ENCODE measurements around the gene ENHO. TPM values are rescaled to one million over a fixed set of nuclear protein-coding genes. Genes with fewer than 3 reads are reported as not detected.

ENHO gene
- total RNA-seq, 1 donor from 2014 or later, result 0.40 TPM

DNA sequence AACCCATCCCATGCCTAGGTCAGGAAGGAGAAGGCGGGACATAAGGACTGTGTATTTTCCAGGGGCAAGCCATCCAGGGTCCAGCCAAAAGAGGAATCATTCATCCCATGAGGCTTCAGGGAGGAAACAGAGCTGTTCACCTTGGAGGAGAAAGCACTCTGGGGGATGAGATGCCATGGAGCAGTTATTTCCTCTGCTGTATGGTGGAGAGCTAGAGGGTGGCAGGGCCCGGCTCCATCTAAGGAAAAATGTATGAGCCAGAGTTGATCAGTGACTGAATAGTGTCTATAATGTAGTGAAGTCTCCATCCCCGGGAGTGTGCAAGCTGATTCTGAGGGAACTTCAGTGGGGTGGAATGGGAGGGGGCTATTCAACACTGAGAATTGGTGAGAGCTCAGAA lies 8.0 kb downstream of the ENHO start:
- ATAC-seq (no peak), DNase-seq (no peak)
- intact Hi-C loops (cut with micrococcal nuclease), result no loop called here

- intact Hi-C loops (cut with micrococcal nuclease), result no loop called here
- DNase-seq, result no peak
- no peak for ATAC-seq
These were observed 8.4 kb downstream of the ENHO start for GRCh38 chr9:34514401-34514800.

DNA sequence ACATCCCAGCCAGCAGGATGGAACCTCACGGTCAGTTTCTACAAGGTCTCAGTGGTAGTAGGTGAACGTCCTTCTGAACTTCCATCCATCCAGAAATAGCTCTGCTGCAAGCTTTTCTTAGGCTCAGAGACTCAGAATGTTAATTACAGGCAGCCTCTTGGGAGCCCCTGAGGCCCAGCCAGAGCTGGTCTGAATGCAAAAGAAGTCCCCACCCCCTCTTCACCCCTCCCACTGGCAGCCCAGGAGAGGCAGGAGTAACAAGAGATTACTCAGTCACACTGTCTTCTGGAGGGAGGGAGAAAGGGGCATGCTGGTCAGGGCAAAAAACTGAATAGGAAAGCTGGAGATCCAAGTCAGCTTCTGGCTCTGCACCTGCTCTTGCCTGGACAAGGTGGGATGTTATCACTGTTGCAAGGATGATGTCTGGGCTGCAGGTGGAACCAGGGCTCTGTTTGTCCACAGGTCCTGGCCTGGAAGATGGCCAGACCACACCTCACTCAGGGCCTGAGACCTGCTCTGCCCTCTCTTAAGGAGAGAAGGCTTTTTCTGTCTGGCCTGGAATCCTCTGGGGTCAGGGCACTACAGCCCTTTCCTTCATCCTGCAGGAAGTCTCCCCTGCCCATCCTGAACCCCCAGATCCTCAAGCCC lies 9.1 kb downstream of the ENHO start:
- ATAC-seq (no peak), DNase-seq (no peak)
- intact Hi-C loops (cut with micrococcal nuclease), result no loop called here

DNA sequence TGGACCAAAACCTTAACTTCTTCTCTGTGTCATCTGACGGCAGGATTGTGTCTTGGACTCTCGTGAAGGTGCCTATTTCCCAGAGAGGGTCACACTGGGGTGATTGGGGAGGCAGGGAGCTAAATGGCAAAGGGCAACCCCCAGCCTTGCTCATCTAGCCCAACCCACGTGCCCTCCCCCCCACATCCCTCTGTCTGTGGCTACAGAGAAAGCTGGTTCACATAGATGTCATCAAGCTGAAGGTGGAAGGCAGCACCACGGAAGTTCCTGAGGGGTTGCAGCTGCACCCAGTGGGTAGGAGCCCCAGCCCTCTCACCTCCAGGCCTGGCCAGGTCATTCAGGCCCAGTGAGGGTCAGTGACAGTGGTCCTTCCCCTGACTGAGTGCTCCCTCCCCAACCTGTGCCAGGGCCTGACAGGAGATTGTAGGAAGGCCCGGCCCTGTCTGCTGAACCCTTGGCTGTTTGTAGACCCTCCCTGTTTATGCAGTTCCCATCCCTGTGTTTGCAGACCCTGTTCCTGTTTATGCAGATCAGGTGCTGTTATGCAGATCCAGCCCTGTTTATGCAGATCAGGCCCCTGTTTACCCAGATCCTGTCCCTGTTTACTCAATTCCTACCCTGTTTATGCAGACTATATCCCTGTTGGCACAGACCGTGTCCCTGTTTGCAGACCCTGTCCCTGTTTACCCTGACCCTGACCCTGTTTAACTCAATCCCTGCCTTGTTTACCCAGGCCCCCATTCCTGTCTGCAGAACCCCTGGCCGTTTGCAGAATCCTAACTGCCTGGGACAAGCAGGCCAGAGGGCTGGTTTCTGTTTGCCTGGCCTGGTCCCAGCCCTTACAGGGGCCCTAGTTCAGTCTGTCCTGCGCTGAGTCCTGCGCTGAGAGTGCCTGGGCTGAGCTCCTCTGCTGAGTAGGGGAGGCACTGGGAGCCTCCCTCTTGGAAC lies 10.4 kb downstream of the ENHO start:
- no peak for DNase-seq
- no peak for ATAC-seq
- intact Hi-C loops (cut with micrococcal nuclease), result no loop called here

GRCh38 chr9:34510497-34511468 lies 12.0 kb downstream of the ENHO start:
- DNase-seq (no peak), ATAC-seq (no peak)
- intact Hi-C loops (cut with micrococcal nuclease), result no loop called here

- DNase-seq (no peak), ATAC-seq (no peak)
- intact Hi-C loops (cut with micrococcal nuclease), result no loop called here
These were observed 13.8 kb downstream of the ENHO start for GRCh38 chr9:34508951-34509350.

DNA sequence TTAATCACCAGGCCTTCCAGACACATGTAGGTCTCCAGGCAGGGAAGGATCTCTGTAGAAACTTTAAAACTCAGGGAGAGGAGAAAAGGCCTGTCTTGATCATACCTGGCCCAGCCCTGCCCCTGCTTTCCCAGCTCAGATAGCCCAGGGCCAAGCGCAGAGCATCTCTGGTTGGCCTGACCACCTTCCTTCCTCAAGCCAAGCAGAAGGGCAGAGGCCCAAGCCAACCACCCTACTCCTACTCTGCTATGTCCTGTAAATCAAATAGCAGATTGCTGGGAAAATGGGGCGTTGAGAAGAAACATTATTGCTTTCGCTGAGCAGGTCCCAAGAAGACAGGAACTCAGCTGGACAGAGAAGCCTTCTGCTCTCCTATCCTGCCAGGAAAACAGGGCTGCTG lies 14.3 kb downstream of the ENHO start:
- intact Hi-C loops (cut with micrococcal nuclease), result no loop called here
- DNase-seq (no peak), ATAC-seq (no peak)

DNA sequence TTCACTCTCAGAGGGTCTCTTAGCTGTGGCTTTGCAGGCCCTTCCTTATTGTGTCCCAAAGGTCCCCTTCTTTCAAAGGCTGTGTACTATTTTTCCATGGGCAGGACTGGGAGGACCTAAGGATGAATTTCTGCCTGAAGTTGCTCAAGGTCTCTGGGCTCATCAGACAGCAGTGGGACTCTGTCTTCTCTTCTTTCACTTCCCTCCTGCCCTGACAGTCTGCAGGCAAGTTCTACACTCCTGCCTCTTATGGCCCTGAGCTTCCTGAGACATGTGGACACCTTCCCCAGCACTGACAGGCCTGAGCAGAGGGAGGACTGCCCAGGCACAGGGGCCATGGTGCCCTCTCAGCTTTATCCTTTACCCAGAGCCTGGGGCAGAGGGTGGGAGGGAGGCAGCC lies 14.8 kb downstream of the ENHO start:
- ATAC-seq (no peak), DNase-seq (no peak)
- intact Hi-C loops (cut with micrococcal nuclease), result no loop called here

- intact Hi-C loops (cut with micrococcal nuclease), result no loop called here
- ATAC-seq, result no peak
- DNase-seq, result no peak
These were observed 15.2 kb downstream of the ENHO start for GRCh38 chr9:34507556-34507955.

DNA sequence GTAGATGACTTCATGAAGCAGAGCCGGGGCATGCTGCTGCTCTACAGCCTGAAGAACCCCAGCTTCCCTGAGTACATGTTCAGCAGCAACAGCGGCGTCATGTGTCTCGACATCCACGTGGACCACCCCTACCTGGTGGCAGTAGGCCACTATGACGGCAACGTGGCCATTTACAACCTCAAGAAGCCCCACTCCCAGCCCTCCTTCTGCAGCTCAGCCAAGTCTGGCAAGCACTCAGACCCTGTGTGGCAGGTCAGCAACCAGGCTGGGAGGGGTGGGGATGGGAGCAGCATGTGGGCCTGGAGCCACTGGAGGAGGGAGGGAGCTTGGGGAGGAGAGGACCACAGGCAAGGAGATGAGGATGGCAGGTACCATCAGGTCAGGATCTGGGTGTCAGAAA lies 16.2 kb downstream of the ENHO start:
- DNase-seq (no peak), ATAC-seq (no peak)
- intact Hi-C loops (cut with micrococcal nuclease), result no loop called here

DNA sequence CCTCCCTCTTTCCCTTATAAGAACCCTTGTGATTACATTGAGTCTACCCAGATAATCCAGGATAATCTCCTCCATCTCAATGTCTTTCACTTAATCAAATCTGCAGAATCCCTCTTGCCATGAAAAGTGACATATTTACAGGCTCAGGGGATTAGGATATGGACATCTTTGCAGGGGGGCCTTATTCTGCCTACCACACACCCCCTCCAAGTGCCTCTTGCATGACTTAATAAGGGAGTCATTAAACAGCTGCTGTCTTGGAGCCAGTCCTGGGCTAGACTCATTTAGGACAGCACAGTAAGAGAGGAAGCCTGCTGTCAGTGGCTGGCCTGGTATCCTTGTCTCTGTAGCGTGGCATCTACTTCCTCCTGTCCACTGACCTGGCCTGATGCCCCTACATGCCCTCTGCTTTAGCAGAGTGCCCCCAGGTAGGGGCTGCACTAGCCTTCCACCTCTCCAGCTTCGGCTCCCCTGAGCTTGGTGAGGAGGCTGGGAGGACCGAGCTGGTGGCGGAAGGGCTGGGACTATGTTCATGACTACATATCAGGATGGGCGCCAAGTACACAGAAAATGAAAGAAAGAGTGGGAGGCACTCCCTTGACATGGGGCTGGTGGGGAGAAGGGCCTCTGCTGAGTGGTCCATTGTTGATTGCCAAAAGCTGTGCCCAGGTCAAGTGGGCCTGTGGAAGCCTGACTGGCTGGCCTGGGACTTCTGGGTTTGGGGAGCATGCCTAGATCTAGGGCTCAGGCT lies 17.2 kb downstream of the ENHO start:
- ATAC-seq (no peak), DNase-seq (no peak)
- intact Hi-C loops (cut with micrococcal nuclease), result no loop called here

GRCh38 chr9:34503406-34503805 lies 19.4 kb downstream of the ENHO start:
- intact Hi-C loops (cut with micrococcal nuclease), result loop anchor here (5.0 kb wide), 1 partner anchor 66 kb away; no protein-coding TSS in a partner anchor
- no peak for DNase-seq
- no peak for ATAC-seq

- no peak for ATAC-seq
These were observed 19.9 kb downstream of the ENHO start for GRCh38 chr9:34502891-34503290.

DNA sequence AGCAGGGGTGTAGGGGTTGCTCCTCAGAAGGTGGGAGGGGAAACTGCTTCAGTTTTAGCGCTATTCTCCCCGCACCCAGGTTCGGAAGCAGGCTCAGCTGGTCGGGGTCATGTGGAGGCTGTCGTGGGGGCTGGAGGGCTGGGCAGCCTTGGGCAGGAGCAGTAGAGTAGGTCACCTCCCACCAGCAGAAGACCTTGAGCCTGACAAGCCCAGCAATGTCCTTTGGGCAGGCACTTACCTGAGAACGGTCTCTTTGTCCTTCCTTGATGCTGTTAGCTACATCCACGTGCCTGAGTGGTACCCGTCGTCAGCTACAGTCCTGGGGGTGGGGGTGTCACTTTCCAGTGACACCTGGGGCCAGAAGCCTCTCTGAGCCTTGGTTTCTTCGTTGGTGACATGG lies 20.3 kb downstream of the ENHO start:
- DNase-seq, result no peak
- no peak for ATAC-seq
- intact Hi-C loops (cut with micrococcal nuclease), result loop anchor here (5.0 kb wide), 1 partner anchor 65 kb away; no protein-coding TSS in a partner anchor

More at GRCh38 chr9:34502891-34503290, 19.9 kb downstream of the ENHO start:
- no peak for DNase-seq
- intact Hi-C loops (cut with micrococcal nuclease), result loop anchor here (5.0 kb wide), 1 partner anchor 66 kb away; no protein-coding TSS in a partner anchor

GRCh38 chr9:34501889-34502425 lies 20.8 kb downstream of the ENHO start:
- DNase-seq (peak; percentile 63), ATAC-seq (peak; percentile 87)
- intact Hi-C loops (cut with micrococcal nuclease), result loop anchor here (5.0 kb wide), 1 partner anchor 65 kb away; no protein-coding TSS in a partner anchor

GRCh38 chr9:34501372-34501771 lies 21.4 kb downstream of the ENHO start:
- intact Hi-C loops (cut with micrococcal nuclease), result loop anchor here (5.0 kb wide), 1 partner anchor 64 kb away; no protein-coding TSS in a partner anchor
- DNase-seq, result no peak
- no peak for ATAC-seq

DNA sequence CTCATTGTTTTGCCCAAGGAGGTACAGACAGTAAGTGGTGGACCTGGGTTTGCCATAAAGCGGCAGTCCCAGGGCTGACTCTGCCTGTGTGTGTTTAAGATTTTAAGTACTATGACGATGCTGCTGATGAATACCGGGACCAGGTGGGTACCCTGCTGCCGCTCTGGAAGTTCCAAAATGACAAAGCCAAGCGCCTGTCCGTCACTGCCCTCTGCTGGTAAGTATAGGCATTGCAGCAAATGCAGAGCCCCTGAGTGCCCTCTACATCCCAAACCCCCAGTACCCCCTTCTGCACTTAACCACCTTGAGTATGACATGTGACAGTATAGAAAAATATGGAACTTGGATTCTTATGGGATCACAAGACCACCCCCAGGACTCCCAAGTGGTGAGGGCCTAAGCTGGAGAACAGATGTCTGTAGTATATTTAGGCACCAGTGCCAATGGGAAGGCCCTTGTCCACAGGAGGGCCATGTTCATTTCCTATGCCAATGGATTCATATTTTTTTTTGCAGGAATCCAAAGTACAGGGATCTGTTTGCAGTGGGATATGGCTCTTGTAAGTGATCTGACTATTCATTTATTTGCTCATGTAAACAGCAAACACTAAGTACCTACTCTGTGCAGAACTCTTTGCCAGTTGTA lies 22.0 kb downstream of the ENHO start:
- DNase-seq, result peak; percentile 40
- ATAC-seq, result peak; percentile 62
- intact Hi-C loops (cut with micrococcal nuclease), result loop anchor here (5.0 kb wide), 1 partner anchor 63 kb away; no protein-coding TSS in a partner anchor

- ATAC-seq (no peak), DNase-seq (no peak)
- intact Hi-C loops (cut with micrococcal nuclease), result loop anchor here (10.0 kb wide), 1 partner anchor 94 kb away; no protein-coding TSS in a partner anchor
These were observed 23.7 kb downstream of the ENHO start for GRCh38 chr9:34499076-34499475.
